ENCODE measurements around the gene HJV. TPM values are rescaled to one million over a fixed set of nuclear protein-coding genes. Genes with fewer than 3 reads are reported as not detected.
"Not testable (repeated sequence)": the region's sequence is repeated elsewhere in the genome, so short reads cannot be mapped to it uniquely, and the experiment has no call there.

HJV gene
- total RNA-seq, 1 experiment from 2014 or later = not detected

GRCh38 chr1:146029117-146029516 is 7.6 kb upstream of the HJV start:
- Histone ChIP-seq H2BK15ac (ENCODE audit: low read depth, low read length) (no peak overlapping the region), H3K79me1 (ENCODE audit: insufficient read depth, low read depth, low read length, poor library complexity, severe bottlenecking) (no peaks in the 10 kb centered on the region), H3T11ph (ENCODE audit: low read length) (no peak overlapping the region), H2BK120ac (ENCODE audit: low read depth, low read length, poor library complexity, severe bottlenecking) (no peak overlapping the region), H3K18ac (ENCODE audit: insufficient read length, low read depth, low read length) (no peak overlapping the region), H3K14ac (ENCODE audit: insufficient read depth, low read length) (no peak overlapping the region), H3K9ac (ENCODE audit: extremely low read depth, insufficient read length, low read length) (no peak overlapping the region), H4K20me1 (ENCODE audit: control insufficient read depth, insufficient read depth, insufficient read length) (no peaks in the 10 kb centered on the region), H3K4me1 (ENCODE audit: insufficient read depth, low read length) (no peaks in the 10 kb centered on the region), H2AFZ (ENCODE audit: low read length) (no peak overlapping the region), H2BK20ac (ENCODE audit: low read depth, low read length, poor library complexity, severe bottlenecking) (no peak overlapping the region), H3K79me2 (ENCODE audit: insufficient read depth, low read length) (no peaks in the 10 kb centered on the region), H3K4ac (ENCODE audit: low read depth, low read length) (no peak overlapping the region), H3K9me3 (ENCODE audit: control insufficient read depth, low read depth, low read length) (no peaks in the 10 kb centered on the region), H3K56ac (ENCODE audit: insufficient read length, low read depth, low read length) (no peak overlapping the region), H2BK5ac (ENCODE audit: insufficient read length, low read length) (no peak overlapping the region), H3K4me2 (ENCODE audit: insufficient read depth, insufficient read length, low read length) (no peak overlapping the region), H3K23me2 (ENCODE audit: insufficient read length, low read depth, low read length, poor library complexity, severe bottlenecking) (no peaks in the 10 kb centered on the region), H3K23ac (ENCODE audit: insufficient read length, low read depth, low read length) (no peak overlapping the region), H4K5ac (ENCODE audit: insufficient read length, low read depth, low read length) (no peak overlapping the region), H3K27me3 (ENCODE audit: insufficient read depth, low read length) (no peaks in the 10 kb centered on the region), H3K27ac (ENCODE audit: insufficient read length, low read depth, low read length) (no peak overlapping the region), H2BK12ac (ENCODE audit: insufficient read length, low read depth, low read length) (no peak overlapping the region), H4K8ac (replicated peaks; ENCODE audit: insufficient read length, low read depth, low read length) (no peak overlapping the region), H2AK5ac (ENCODE audit: insufficient read length, low read length) (no peak overlapping the region), H4K91ac (ENCODE audit: insufficient read length, low read depth, low read length) (no peak overlapping the region)
- TF ChIP-seq CTCF (conservative IDR thresholded peaks at IDR 0.05) = no peak
- Mint-ChIP-seq H3K4me1 (peaks cover 4 to 6% of the 10 kb centered on the region in 2 experiments; a peak in 3 of 4 replicates), H3K36me3 (ENCODE audit: insufficient read depth in 1 of 3, low read depth in 3 of 3) (no peaks in the 10 kb centered on the region), H3K9me3 (no peaks in the 10 kb centered on the region), H3K27me3 (ENCODE audit: low read depth) (peaks cover 2% of the 10 kb centered on the region; the same call in 1 of the 2 replicates), H3K4me3 (no peak overlapping the region), H3K27ac (no peak overlapping the region)
- DNase-seq = no peak

- H3K4me3 Mint-ChIP-seq; H4K5ac ChIP-seq (ENCODE audit: insufficient read length, low read depth, low read length); H3K27ac Mint-ChIP-seq; H2AFZ ChIP-seq (ENCODE audit: low read length); H3K9ac ChIP-seq (ENCODE audit: extremely low read depth, insufficient read length, low read length); H2BK120ac ChIP-seq (ENCODE audit: low read depth, low read length, poor library complexity, severe bottlenecking); H2BK20ac ChIP-seq (ENCODE audit: low read depth, low read length, poor library complexity, severe bottlenecking); H2BK15ac ChIP-seq (ENCODE audit: low read depth, low read length); H3K4ac ChIP-seq (ENCODE audit: low read depth, low read length); H3K79me1 ChIP-seq (ENCODE audit: insufficient read depth, low read depth, low read length, poor library complexity, severe bottlenecking); H4K8ac ChIP-seq (replicated peaks; ENCODE audit: insufficient read length, low read depth, low read length); H3K4me2 ChIP-seq (ENCODE audit: insufficient read depth, insufficient read length, low read length); H3K4me1 Mint-ChIP-seq; H3K79me2 ChIP-seq (ENCODE audit: insufficient read depth, low read length); H3K23ac ChIP-seq (ENCODE audit: insufficient read length, low read depth, low read length); H3K9me3 Mint-ChIP-seq; H2BK5ac ChIP-seq (ENCODE audit: insufficient read length, low read length); H2AK5ac ChIP-seq (ENCODE audit: insufficient read length, low read length); H4K20me1 ChIP-seq (ENCODE audit: control insufficient read depth, insufficient read depth, insufficient read length); H3K9me3 ChIP-seq (ENCODE audit: control insufficient read depth, low read depth, low read length); H3K36me3 Mint-ChIP-seq (ENCODE audit: insufficient read depth in 1 of 3, low read depth in 3 of 3); H3K27ac ChIP-seq (ENCODE audit: insufficient read length, low read depth, low read length); H4K91ac ChIP-seq (ENCODE audit: insufficient read length, low read depth, low read length); H3T11ph ChIP-seq (ENCODE audit: low read length); H2BK12ac ChIP-seq (ENCODE audit: insufficient read length, low read depth, low read length); H3K14ac ChIP-seq (ENCODE audit: insufficient read depth, low read length); H3K4me1 ChIP-seq (ENCODE audit: insufficient read depth, low read length); H3K18ac ChIP-seq (ENCODE audit: insufficient read length, low read depth, low read length); H3K27me3 ChIP-seq (ENCODE audit: insufficient read depth, low read length); H3K23me2 ChIP-seq (ENCODE audit: insufficient read length, low read depth, low read length, poor library complexity, severe bottlenecking); H3K27me3 Mint-ChIP-seq (ENCODE audit: low read depth); DNase-seq; H3K56ac ChIP-seq (ENCODE audit: insufficient read length, low read depth, low read length): not testable (repeated sequence)
- no CpG with 5 or more reads among the region's 1 CpG for WGBS (ENCODE audit: extremely low coverage, insufficient read length, low lambda C conversion rate)
Observed at GRCh38 chr1:146026650-146027049, 5.1 kb upstream of the HJV start.

Data from H9 (cell line).